CD4-positive, alpha-beta T cell (primary cell): ENCODE data around the gene LRRC8D. TPM values are rescaled to one million over a fixed set of nuclear protein-coding genes. Genes with fewer than 3 reads are reported as not detected.

Source experiments
- ATAC-seq: fragments of 200-7000 bp; cut with Tn5 transposase; one replicate; pipeline ENCODE4 v1.10.0; 2022; ENCODE audit warnings: mild to moderate bottlenecking; ENCODE audit not compliant: poor library complexity
- CTCF ChIA-PET: fragments of 350-600 bp; sonication (Branson Sonifier 250); formaldehyde crosslinking; loops from one replicate; lab custom pipeline; 2021; ENCODE audit warnings: antibody characterized with exemption, inconsistent platforms; lab: Charles Lee
- POLR2A ChIA-PET: fragments of 350-600 bp; sonication (Branson Sonifier 250); formaldehyde crosslinking; loops from one replicate; lab custom pipeline; 2021; ENCODE audit warnings: antibody characterized with exemption, inconsistent platforms; lab: Charles Lee
- DNase-seq, 14 experiments: peaks; one replicate each; pipeline ENCODE4 v3.0.0-alpha.2; 2013 to 2020; ENCODE audit warnings: mixed read lengths in 2 of 14
- H3K27ac ChIP-seq, 2 donors: one replicate each; pipeline versions ENCODE4 v1.5.1 to v1.7.0; 2013; ENCODE audit warnings: low read length in 2 of 2, low read depth in 1 of 2, mild to moderate bottlenecking in 1 of 2
- H3K27me3 ChIP-seq, 2 experiments: 1 replicate in 1 of 2; 2 replicates in 1 of 2; pipeline versions ENCODE4 v1.6.1 to v1.7.0; 2013; ENCODE audit warnings: low read length in 2 of 2, control low read depth in 1 of 2, mild to moderate bottlenecking in 1 of 2, moderate library complexity in 1 of 2; ENCODE audit not compliant: insufficient read depth in 2 of 2, control insufficient read depth in 1 of 2
- H3K36me3 ChIP-seq: one replicate; pipeline ENCODE4 v1.6.1; 2013; ENCODE audit warnings: low read length, control low read depth; ENCODE audit not compliant: insufficient read depth
- H3K4me1 ChIP-seq: one replicate; pipeline ENCODE4 v1.6.1; 2013; ENCODE audit warnings: low read length, control low read depth; ENCODE audit not compliant: insufficient read depth
- H3K4me3 ChIP-seq: one replicate; pipeline ENCODE4 v1.5.1; 2013; ENCODE audit warnings: mild to moderate bottlenecking, low read length, moderate library complexity
- H3K9me3 ChIP-seq, 2 experiments: 1 replicate in 1 of 2; 2 replicates in 1 of 2; pipeline versions ENCODE4 v1.6.1 to v1.7.0; 2013; ENCODE audit warnings: low read length in 2 of 2, mild to moderate bottlenecking in 2 of 2, control low read depth in 1 of 2, moderate library complexity in 1 of 2; ENCODE audit not compliant: control insufficient read depth in 1 of 2, insufficient read depth in 1 of 2
- H3K27ac Mint-ChIP-seq: one replicate; pipeline ENCODE4 v1.8.0; 2020; ENCODE audit warnings: mixed read lengths
- H3K27me3 Mint-ChIP-seq: one replicate; pipeline ENCODE4 v1.8.0; 2021; ENCODE audit warnings: mixed read lengths
- H3K36me3 Mint-ChIP-seq: one replicate; pipeline ENCODE4 v1.8.0; 2021; ENCODE audit warnings: low read depth, mixed read lengths
- H3K4me1 Mint-ChIP-seq: one replicate; pipeline ENCODE4 v1.8.0; 2021; ENCODE audit warnings: low read depth, mixed read lengths
- H3K4me3 Mint-ChIP-seq: one replicate; pipeline ENCODE4 v1.8.0; 2020; ENCODE audit warnings: mild to moderate bottlenecking, mixed read lengths
- H3K9me3 Mint-ChIP-seq: one replicate; pipeline ENCODE4 v1.8.0; 2020; ENCODE audit warnings: mixed read lengths
- intact Hi-C, 2 experiments: fragments of 100-400 bp; cut with DNase I in 1 of 2; cut with micrococcal nuclease in 1 of 2; formaldehyde crosslinking; loops; one replicate each; pipeline versions ENCODE4 v1.15.1 to v1.9.0; 2023 to 2025; cut with DNase I, micrococcal nuclease
- total RNA-seq, 174 experiments: library from RNA in 2 of 174; stranded (reverse) in 2 of 174; gene quantifications; one replicate each; pipeline ENCODE4 v1.2.3 and lab custom pipeline; 2021 to 2026
- TF ChIP-seq, protein P1 (sequence below): fragments of 200-600 bp; IDR thresholded peaks from one replicate; pipeline ENCODE4 v1.8.0; 2022; ENCODE audit warnings: antibody characterized with exemption, mild to moderate bottlenecking

Gene LRRC8D
- total RNA-seq, 2 experiments from 2014 or later, result 15.5 to 18.2 TPM

DNA sequence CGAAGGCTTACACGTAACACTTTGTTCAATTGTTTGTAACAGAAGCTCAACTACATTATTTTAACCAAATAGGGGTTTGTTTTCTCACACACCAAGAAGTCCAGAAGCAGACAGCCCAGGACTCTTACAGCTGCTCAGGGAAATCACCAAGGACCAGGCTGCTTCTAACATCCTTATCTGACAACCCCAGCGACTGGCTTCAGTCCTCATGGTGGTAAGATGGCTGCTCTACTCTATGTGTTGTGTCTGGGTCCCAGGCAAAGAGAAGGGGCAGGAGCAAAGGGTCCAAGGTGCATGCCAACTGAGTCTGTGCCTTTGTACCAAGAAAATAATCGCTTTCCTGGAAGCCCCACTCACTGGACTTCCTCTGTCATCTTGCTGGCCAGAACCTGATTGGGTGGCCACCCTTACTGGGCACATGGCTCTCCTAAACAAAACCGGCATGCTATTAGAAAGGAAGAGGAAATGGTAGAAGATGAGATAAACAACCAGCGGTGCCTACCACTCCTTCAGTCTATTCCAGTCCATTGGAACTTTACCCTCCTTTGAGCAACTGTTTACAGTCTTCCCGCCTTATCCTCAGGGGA, 34.1 kb upstream of the LRRC8D start:
- ChIA-PET POLR2A (no interaction called here), CTCF (no interaction called here)
- DNase-seq (no peak), ATAC-seq (no peak)
- no peak overlapping the region for H3K27ac ChIP-seq
- H3K27me3 ChIP-seq, result no peaks in the 10 kb centered on the region
- Mint-ChIP-seq H3K4me3 (no peak overlapping the region), H3K36me3 (no peaks in the 10 kb centered on the region), H3K9me3 (no peaks in the 10 kb centered on the region), H3K4me1 (peaks cover 8% of the 10 kb centered on the region), H3K27ac (no peak overlapping the region), H3K27me3 (no peaks in the 10 kb centered on the region)
- no peaks in the 10 kb centered on the region for H3K36me3 ChIP-seq
- intact Hi-C loops, result no loop called here
- no peak overlapping the region for H3K4me3 ChIP-seq
- no peaks in the 10 kb centered on the region for H3K9me3 ChIP-seq
- TF ChIP-seq, protein P1, sequence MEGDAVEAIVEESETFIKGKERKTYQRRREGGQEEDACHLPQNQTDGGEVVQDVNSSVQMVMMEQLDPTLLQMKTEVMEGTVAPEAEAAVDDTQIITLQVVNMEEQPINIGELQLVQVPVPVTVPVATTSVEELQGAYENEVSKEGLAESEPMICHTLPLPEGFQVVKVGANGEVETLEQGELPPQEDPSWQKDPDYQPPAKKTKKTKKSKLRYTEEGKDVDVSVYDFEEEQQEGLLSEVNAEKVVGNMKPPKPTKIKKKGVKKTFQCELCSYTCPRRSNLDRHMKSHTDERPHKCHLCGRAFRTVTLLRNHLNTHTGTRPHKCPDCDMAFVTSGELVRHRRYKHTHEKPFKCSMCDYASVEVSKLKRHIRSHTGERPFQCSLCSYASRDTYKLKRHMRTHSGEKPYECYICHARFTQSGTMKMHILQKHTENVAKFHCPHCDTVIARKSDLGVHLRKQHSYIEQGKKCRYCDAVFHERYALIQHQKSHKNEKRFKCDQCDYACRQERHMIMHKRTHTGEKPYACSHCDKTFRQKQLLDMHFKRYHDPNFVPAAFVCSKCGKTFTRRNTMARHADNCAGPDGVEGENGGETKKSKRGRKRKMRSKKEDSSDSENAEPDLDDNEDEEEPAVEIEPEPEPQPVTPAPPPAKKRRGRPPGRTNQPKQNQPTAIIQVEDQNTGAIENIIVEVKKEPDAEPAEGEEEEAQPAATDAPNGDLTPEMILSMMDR, result no peak
- H3K4me1 ChIP-seq, result peaks cover 6% of the 10 kb centered on the region

DNA sequence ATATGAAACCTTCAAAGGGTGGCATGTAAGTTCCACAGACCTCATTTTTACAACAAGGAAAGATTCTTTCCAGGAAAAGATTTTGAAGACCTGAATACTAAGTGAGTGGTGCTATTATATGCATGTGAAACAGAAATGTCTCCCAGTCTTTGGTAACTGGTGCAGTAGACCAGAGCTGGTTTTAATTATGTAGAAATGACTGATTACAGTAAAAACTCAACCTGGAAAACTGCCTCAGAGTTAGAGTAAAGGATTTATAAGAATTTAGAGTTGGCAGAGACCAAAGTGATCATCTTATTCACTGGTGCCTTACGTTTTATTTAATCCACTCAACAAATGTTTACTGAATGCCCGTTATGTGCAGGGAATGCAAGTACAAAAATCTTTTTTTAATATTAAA, 30.2 kb upstream of the LRRC8D start:
- Histone ChIP-seq H3K9me3 (peaks cover 0 to 4% of the 10 kb centered on the region in 2 experiments), H3K27ac (no peak overlapping the region), H3K36me3 (no peaks in the 10 kb centered on the region), H3K4me3 (no peak overlapping the region), H3K4me1 (no peaks in the 10 kb centered on the region), H3K27me3 (no peaks in the 10 kb centered on the region)
- Mint-ChIP-seq H3K36me3 (no peaks in the 10 kb centered on the region), H3K27ac (no peak overlapping the region), H3K4me3 (no peak overlapping the region), H3K9me3 (no peaks in the 10 kb centered on the region), H3K4me1 (no peaks in the 10 kb centered on the region), H3K27me3 (no peaks in the 10 kb centered on the region)
- CTCF ChIA-PET, result no interaction called here
- ATAC-seq (no peak), DNase-seq (no peak)
- TF ChIP-seq, protein P1, result no peak
- POLR2A ChIA-PET, result no interaction called here
- intact Hi-C loops, result no loop called here

DNA sequence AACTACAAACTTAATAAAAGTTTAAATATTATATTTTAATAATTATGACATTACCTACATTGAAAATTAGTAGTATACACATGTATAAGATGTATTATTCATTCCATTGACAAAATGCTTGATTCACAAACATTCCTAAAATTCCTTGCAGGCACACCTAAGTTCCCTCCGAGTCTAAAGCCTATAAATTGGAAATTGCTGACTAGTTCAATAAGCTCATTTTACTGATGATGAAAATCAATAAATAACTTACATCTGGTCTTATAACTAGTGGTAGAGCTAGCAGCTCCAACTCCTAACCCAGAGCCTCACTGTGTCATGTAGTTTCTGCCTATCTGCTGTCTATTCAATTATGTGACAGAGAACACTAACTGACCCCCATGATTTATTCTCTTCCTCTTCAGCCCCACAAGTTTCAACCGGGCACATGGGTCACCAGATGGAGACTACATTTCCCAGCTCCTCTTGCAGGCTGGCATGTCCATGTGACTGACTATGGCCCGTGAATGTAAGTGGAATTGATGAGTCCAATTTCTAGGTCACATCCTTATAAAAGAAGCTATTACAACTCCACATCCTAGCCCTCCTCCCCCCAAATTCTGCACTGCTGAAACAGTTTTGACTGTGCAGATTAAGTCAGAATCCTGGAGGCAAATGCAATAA, 29.6 kb upstream of the LRRC8D start:
- no peak overlapping the region for H3K4me3 ChIP-seq
- CTCF ChIA-PET, result no interaction called here
- Mint-ChIP-seq H3K9me3 (no peaks in the 10 kb centered on the region), H3K27ac (no peak overlapping the region), H3K4me3 (no peak overlapping the region), H3K36me3 (no peaks in the 10 kb centered on the region), H3K4me1 (no peaks in the 10 kb centered on the region), H3K27me3 (no peaks in the 10 kb centered on the region)
- H3K27me3 ChIP-seq, result no peaks in the 10 kb centered on the region
- POLR2A ChIA-PET, result no interaction called here
- ATAC-seq (no peak), DNase-seq (no peak)
- TF ChIP-seq, protein P1, result no peak
- H3K4me1 ChIP-seq, result no peaks in the 10 kb centered on the region
- H3K36me3 ChIP-seq, result no peaks in the 10 kb centered on the region
- intact Hi-C loops, result no loop called here
- H3K9me3 ChIP-seq, result peaks cover 0 to 4% of the 10 kb centered on the region in 2 experiments
- no peak overlapping the region for H3K27ac ChIP-seq
